Measurements from ENCODE around the gene SDHAF3.
"Not testable (repeated sequence)": the region's sequence is repeated elsewhere in the genome, so short reads cannot be mapped to it uniquely, and the experiment has no call there.

The SDHAF3 gene

GRCh38 chr7:97117372-97118188 is at the start of gene SDHAF3:
Gene SDHAF3 (plus strand): TSS chr7:97117698. CDS start chr7:97117724, 26 bp downstream.
- peak; percentile 91 to 97 for DNase-seq

- DNase-seq, result not testable (repeated sequence)
Observed at GRCh38 chr7:97072025-97072424, 45.5 kb upstream of the SDHAF3 start.

GRCh38 chr7:97075928-97076327 is 41.6 kb upstream of the SDHAF3 start:
- DNase-seq, result no peak

GRCh38 chr7:97078023-97078969 is 39.2 kb upstream of the SDHAF3 start:
- no peak for DNase-seq

- no peak for DNase-seq
Observed at GRCh38 chr7:97079300-97079699, 38.2 kb upstream of the SDHAF3 start.

- no peak for DNase-seq
Observed at GRCh38 chr7:97081521-97082300, 35.8 kb upstream of the SDHAF3 start.

GRCh38 chr7:97088364-97088763 is 29.1 kb upstream of the SDHAF3 start:
- DNase-seq, result no peak

GRCh38 chr7:97089771-97090170 is 27.7 kb upstream of the SDHAF3 start:
- no peak for DNase-seq

- DNase-seq, result no peak
Observed at GRCh38 chr7:97090761-97091353, 26.6 kb upstream of the SDHAF3 start.

- no peak for DNase-seq
Observed at GRCh38 chr7:97094284-97094930, 23.1 kb upstream of the SDHAF3 start.

GRCh38 chr7:97096037-97096436 is 21.5 kb upstream of the SDHAF3 start:
- DNase-seq, result no peak

GRCh38 chr7:97096661-97097060 is 20.8 kb upstream of the SDHAF3 start:
- DNase-seq, result no peak

GRCh38 chr7:97104719-97105238 is 12.7 kb upstream of the SDHAF3 start:
- DNase-seq, result peak; percentile 1 to 65

- no peak for DNase-seq
Observed at GRCh38 chr7:97107192-97107800, 10.2 kb upstream of the SDHAF3 start.

GRCh38 chr7:97116308-97116707 is 1.2 kb upstream of the SDHAF3 start:
- DNase-seq, result no peak

GRCh38 chr7:97117035-97117371 is 495 bp upstream of the SDHAF3 start:
- DNase-seq, result no peak

GRCh38 chr7:97118306-97118917 is 914 bp downstream of the SDHAF3 start:
- no peak for DNase-seq

- no peak for DNase-seq
Observed at GRCh38 chr7:97119747-97120146, 2.2 kb downstream of the SDHAF3 start.

- no peak for DNase-seq
Observed at GRCh38 chr7:97120713-97121457, 3.4 kb downstream of the SDHAF3 start.

- DNase-seq, result not testable (repeated sequence)
Observed at GRCh38 chr7:97123115-97123514, 5.6 kb downstream of the SDHAF3 start.

Data from SW 1271 (cell line).